Sigmoid colon (tissue), 4 donors: ENCODE measurements around the gene STK32B.

Experiments used
- CTCF ChIP-seq, 4 experiments: fragments of 450-650 bp in 3 of 4; fragments of 200-600 bp in 1 of 4; IDR thresholded peaks; one replicate each; pipeline ENCODE4 v1.5.1; 2016 to 2019; ENCODE audit warnings: antibody characterized with exemption in 4 of 4, mild to moderate bottlenecking in 3 of 4, moderate library complexity in 2 of 4
- EP300 ChIP-seq, 4 donors: sonication (generic); formaldehyde crosslinking; IDR thresholded peaks; one replicate each; pipeline ENCODE4 v1.6.1; 2017; ENCODE audit warnings: antibody characterized with exemption in 4 of 4
- POLR2A ChIP-seq, 2 donors: fragments of 450-650 bp; IDR thresholded peaks; one replicate each; pipeline ENCODE4 v1.6.1; 2016; ENCODE audit warnings: antibody characterized with exemption in 2 of 2, mild to moderate bottlenecking in 2 of 2, moderate library complexity in 2 of 2
- POLR2AphosphoS5 ChIP-seq, 4 donors: sonication (generic); formaldehyde crosslinking; IDR thresholded peaks; one replicate each; pipeline ENCODE4 v1.6.1; 2017; ENCODE audit warnings: antibody characterized with exemption in 4 of 4

GRCh38 chr4:5386921-5387320 is 335.6 kb downstream of the STK32B start:
- no peak for TF ChIP-seq POLR2AphosphoS5 (IDR thresholded peaks at IDR 0.05)
- TF ChIP-seq EP300 (IDR thresholded peaks at IDR 0.05), result no peak
- no peak for TF ChIP-seq CTCF (IDR thresholded peaks at IDR 0.05)
- TF ChIP-seq POLR2A (IDR thresholded peaks at IDR 0.05), result no peak
